ENCODE measurements around the gene SIPA1L3.

Gene SIPA1L3

DNA sequence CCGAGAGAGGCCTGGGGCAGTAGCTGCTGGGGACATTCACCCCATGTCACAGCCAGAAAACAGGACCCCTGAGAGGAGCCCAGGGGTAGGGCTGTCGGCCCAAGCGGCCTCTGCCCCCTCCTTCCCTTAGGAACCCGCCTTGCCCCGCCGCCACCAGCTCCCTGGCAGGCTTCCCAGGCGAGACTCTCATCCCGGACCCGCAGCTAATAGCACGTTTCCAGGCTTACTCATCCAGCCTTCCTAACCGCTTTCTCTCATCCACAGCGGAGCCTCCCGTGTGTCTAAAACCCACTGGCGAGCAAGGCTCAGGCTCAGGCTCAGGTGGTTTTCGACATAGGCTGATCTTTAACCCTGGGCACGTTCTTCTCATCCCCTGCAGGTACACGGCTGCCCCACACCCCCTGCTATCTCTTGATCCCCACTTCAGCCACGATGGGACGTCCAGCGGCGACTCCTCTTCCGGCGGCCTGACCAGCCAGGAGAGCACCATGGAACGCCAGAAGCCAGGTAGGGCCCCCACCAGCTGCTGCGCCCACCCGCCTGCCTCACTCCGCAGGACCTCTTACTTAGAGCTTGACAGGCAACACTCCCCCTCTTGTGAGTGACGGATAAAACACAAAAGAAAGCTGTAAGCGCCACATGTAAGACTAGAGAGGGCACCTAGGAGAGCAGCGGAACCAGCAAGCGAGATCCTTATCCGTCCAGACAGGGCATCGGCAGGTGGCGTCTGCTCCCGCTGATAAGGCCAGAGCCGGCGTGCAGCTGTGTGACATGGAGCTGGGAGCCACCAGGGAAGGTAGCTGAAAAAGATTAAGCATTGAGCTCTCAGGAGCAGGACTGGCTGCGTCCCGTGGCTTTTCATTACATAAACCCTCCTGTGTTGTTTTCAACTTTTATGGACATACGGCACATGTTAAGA is 245.7 kb downstream of the SIPA1L3 start:
- DNase-seq (ENCODE audit: low spot score): no peak

DNA sequence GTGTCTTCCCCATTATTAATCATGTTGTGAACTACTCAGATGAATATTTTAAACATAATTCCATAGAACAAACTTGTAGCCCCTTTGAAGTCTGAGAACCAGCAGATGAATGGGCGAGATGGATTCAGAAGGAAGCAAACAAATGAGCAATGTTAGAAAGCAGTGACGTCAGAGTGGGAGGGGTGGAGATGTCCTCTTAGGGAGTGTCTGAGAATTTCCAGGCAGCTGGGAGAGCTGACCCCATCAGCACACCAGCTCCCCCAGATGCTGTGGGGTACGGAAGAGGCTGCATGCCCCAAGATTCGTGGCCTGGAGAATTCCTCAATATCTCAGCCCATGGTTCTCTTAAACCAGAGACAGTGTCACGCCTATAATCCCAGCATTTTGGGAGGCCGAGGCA is 248.4 kb downstream of the SIPA1L3 start:
- no peak for DNase-seq (ENCODE audit: low spot score)

DNA sequence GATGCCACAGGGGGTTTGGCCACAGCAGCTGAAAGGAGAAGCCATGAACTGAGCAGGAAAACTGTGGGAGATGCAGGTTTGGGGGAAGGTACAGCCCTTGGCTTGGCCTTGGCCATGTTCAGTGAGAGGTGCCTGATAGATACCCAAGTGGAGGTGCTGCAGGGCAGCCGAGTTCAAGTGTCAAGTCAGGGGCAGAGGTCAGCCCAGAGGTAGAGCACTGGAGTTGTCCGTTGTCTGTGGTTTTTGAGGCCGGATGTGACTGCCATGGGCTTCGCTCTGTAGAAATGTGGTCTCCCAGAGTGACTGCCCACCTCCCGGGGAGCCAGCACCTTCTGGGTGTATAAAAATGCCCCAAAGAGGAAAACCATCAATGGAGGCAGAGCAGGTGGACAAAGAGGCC is 251.7 kb downstream of the SIPA1L3 start:
- no peak for DNase-seq (ENCODE audit: low spot score)

DNA sequence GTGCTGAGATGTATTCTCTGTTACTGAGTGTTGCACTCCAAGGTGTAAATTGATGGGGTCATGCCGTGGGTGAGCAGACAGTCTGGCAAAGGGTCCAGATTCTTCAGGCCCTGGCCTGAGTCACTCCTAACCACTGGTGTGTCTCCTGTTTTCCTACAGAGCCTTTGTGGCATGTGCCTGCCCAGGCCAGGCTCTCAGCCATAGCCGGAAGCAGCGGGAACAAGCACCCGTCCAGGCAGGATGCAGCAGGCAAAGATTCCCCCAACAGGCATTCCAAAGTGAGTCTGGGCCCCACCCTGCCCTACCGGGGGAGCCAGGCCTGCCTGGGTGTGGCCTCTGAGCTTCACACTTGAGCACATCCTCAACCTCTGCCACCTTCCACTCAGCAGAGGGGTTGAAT is 255.1 kb downstream of the SIPA1L3 start:
- no peak for DNase-seq (ENCODE audit: low spot score)

DNA sequence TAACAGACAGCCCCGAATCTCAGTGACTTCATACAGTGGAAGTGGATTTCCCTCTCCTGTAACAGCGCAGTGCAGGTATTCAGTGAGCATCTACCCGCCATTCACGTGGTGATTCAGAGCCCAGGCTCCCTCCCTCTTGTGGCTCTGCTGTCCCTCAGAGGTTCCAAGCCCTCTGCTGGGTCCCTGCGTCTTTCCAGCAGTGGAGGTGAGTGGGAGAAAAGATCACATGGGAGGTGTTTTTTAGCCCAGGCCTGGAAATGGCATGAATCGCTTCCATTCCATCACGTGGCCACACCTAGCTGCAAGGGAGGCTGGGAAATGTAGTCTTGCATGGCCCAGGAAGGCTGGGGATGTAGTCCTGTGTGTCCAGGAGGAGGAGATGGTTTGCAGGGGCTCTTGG is 255.6 kb downstream of the SIPA1L3 start:
- no peak for DNase-seq (ENCODE audit: low spot score)

DNA sequence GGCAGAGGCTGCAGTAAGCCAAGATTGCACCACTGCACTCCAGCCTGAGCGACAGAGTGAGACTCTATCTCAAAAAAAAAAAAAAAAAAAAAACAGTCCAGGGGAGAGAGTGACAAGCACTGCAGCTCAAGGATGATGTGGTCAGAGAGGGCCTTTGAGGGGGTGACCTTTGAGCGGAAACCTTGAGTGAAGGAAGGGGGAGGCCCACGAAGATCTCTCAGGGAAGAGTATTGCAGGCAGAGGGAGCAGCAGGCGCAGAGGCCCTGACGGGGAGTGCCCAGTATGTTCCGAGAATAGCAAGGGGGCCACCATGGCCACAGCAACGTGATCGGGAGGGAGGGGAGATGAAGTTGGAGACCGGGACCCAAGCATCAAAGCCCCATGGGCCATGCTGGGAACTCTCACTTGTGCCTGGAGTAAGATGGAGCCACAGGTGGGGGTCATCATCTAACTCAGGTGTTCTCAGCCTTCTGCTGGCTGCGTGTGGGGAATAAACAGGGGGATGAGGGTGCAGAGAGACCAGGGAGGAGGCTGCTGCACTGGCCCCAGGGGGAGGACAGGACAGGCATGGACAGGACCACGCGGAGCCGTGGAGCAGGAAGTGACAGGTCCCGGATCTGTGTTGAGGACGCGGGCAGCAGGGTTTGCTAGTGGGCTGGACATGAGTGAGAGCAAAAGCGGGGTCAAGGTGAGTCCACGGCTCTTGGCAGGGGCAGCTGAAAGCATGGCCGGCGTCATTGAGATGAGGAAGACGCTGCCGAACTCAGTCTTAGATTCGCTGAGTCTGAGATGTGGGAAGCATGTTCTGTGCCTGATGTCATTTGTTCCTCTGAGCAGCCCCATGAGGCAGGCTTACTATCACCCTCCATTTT is 256.6 kb downstream of the SIPA1L3 start:
- DNase-seq (ENCODE audit: low spot score): no peak

DNA sequence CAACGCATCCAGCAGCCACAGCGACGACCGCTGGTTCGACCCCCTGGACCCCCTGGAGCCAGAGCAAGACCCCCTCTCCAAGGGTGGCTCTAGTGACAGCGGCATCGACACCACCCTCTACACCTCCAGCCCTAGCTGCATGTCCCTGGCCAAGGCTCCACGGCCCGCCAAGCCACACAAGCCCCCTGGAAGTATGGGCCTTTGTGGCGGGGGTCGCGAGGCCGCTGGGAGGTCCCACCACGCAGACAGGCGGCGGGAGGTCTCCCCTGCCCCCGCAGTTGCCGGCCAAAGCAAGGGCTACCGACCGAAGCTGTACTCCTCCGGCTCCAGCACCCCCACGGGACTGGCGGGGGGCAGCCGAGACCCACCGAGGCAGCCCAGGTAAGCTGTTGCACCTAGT is 257.5 kb downstream of the SIPA1L3 start:
- no peak for DNase-seq (ENCODE audit: low spot score)

DNA sequence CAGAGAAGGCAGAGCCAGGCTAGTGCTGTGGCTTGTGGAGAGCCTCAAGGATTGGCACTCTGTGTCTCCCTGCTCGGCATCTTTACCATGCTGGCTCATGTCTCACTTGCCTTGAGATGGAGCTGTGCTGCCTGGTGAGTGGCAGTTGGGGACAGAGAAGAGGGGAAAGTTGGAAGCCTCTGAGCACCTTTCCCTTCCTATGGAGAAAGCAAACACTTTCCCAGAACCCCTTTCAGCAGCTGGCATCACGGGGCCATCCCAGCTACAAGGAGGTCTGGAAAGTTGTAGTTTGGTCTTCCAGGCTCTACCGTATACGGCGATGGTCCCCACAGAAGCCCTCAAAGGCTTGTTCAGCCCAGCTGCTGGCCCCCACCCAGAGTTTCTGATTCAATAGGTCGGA is 258.3 kb downstream of the SIPA1L3 start:
- DNase-seq (ENCODE audit: low spot score): no peak

DNA sequence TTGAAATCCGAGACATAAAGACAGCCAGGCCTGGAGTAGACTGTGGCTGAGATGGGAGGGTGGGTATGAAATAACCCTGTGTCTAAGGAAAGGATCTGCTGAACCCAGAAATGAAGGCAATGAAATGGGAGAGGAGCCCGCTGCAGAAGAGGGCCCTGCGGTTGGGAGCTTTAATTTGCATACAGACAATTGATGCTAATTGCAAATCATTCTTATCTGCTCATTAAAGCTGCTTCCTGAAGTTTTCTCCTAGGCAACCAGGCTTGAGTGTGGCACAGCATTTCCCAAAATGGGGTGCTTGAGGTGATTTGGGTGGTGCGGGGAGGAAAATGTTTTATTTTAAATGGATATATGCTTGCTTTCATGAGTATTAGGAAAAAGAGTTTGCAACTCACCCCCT is 261.6 kb downstream of the SIPA1L3 start:
- DNase-seq (ENCODE audit: low spot score): no peak

DNA sequence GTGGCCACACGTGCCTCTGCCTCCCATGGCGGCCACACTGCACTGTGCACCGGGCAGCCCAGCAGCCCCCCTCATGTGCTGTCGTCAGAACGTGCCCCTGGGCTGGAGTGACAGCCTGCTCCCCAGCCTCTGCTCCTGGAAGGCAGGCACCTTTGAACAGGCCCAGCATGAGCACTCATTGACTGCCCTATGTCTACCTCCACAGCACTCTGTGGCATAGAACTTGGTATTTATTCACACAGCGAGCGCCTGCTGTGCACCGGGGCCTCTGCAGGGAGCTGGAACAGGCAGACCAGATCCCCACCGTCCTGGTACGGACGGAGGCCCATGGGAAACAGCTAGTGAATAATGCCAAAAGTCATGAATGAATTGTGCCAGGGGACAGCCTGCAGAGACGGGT is 263.3 kb downstream of the SIPA1L3 start:
- DNase-seq (ENCODE audit: low spot score): no peak

DNA sequence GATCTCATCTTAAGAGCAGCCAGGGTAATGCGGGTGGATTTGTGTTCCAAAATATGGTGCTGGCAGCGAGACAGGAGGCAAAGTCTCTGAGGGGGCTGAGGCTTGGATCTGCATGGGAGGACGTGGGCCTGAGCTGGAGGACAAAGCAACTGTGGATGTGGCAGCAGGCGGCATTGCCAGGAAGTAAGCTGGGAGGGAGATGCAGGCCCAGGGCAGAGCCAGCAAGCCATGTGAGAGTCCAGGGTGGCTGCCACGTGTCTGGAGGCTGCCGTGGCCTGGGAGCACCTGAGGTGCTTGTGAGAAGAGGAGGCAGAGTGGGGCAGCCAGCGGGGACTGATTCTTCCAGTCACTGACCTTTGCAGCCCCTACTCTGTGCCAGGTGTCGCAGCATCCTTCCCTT is 265.0 kb downstream of the SIPA1L3 start:
- DNase-seq (ENCODE audit: low spot score): no peak

DNA sequence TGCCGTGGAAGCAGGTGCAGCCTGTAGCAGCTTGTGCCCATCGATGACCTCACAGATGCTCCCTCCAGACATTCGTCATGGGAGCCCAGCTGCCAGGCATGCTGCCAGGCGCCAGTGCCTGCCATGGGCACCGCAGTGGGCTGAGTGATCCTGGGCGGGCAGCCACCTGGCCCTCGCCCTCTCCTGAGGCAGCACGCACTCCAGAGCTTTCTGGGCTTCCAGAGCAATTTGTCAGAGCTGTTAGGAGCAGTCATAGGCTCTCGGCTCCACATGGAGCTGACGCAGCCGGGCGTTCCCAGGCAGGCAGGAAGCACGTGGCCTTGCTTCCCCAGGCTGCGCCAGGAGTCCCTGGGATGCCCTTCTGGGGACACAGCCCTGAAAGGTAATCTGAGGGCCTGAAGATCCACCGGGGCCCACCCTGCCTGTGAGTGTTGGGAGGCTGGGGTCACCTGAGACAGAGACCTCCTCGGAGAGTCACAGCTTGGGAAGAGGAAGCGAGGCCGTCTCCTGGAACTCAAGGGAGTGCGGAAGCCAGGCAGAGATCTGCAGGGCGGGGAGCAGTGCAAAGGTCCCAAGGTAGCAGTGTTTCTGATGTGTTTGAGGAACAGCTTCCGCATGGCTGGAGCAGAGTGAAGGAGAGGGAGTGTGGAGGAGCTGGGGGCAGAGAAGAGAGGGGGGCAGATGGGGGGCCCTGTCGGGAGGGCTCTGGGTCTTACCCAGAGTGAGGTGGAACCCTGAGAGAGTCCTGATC is 266.5 kb downstream of the SIPA1L3 start:
- DNase-seq (ENCODE audit: low spot score): no peak

DNA sequence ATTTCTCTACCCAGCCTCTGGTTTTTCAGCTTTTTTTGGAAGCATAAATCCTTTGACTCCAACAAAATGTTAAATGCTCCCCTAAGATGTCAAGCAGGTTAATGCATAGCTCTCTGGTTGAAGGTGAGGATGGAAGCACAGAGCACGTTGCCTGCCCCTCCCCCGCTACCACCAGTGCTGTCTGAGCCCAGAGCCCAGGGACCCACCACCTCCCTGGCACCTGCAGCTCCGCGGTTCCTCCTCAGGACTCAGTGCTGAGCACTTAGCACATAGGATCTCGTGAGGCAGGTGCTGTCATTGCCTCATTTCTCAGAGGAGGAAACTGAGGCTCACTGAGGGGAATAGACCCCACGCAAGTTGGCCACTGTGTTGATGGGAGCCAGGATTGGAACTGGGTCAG is 268.4 kb downstream of the SIPA1L3 start:
- DNase-seq (ENCODE audit: low spot score): no peak

DNA sequence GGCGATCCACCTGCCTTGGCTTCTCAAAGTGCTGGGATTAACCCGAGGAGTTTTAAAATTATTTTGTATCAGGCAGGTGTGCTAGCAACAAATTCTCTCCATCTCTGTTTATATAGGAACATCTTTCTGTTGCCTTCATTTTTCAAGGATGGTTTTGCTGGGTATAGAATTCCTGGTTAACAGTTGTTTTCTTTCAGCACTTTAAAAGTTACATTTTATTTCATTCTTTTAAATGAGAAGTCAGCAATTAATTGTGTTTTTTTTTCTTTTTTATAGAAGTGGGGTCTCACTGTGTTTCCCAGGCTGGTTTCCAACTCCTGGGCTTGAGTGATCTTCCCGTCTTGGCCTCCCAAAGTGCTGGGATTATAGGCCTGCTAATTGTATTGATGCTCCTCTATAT is 273.1 kb downstream of the SIPA1L3 start:
- DNase-seq (ENCODE audit: low spot score): no peak

DNA sequence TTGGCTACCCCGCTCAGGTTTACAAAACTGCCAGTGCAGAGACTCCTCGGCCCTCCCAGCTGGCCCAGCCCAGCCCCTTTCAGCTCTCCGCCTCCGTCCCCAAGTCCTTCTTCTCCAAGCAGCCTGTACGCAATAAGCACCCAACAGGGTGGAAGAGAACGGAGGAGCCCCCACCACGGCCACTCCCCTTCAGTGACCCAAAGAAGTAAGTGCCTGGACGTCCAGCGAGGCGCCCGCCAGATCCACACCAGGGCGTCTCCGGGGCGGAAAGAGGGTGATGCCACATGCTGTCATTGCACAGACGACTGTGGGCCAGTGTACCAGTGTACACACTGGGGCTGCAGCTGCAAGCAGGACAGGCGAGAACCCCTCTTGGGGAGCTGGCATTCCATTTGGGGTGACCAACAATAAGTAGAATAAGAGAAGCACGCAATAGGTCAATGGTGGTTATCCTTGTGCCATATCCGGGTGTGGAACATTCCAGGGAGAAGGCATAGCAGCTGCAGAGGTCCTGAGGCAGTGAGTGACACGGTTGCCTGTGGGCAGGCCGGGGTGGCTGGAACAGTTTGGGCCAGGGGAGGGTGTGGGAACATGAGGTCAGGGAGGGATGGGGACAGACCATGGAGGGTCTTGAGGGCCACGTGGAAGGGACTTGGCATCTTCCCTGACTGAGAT is 275.7 kb downstream of the SIPA1L3 start:
- DNase-seq (ENCODE audit: low spot score): no peak

DNA sequence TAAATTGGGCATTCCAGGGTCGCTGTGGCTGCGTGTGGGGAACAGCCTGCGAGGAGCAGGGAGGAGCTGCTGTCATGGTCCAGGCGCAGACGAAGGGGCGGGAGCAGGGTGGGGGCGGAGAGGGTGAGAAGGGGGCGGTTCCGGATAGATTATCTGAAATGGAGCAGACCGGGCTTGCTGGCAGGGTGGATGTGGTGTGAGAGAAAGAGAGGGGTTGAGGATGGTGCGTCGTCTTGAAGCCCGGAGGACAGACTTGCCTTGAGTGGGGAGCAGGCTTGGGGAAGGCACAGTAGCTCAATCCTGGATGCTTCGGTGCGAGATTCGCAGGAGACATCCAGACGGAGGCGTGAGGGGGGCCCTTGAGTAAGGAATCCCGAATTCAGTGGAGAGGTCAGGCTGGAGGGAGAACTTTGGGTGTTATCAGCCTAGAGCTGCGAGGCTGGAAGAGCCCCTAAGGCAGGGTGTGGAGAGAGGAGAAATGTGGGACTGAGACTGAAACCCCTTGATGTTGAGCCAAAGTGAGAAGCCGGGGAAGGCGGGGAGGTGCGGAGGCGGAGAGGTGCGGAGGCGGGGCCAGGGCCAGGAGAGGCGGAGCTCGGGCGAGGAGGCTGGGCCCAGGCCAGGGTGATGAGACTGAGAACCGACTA is 276.4 kb downstream of the SIPA1L3 start:
- no peak for DNase-seq (ENCODE audit: low spot score)

DNA sequence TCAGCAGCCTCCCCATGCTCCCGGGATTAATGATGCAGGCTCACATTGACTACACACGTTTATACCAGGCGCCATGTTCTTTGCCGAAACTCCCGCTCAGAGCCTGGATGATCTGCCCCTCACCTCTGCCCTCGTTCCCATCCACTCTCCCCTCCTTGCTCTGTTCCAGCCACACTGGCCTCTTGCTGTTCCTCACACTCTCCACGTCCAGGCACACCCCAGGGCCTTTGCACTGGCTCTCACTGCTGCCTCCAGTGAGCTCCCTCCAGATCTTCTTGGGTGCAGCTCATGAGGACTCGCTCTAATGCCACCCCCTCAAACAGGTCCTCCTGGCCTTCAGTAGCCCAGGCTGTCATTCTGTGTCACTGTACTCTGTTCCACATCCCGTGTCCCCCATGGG is 277.8 kb downstream of the SIPA1L3 start:
- no peak for DNase-seq (ENCODE audit: low spot score)

DNA sequence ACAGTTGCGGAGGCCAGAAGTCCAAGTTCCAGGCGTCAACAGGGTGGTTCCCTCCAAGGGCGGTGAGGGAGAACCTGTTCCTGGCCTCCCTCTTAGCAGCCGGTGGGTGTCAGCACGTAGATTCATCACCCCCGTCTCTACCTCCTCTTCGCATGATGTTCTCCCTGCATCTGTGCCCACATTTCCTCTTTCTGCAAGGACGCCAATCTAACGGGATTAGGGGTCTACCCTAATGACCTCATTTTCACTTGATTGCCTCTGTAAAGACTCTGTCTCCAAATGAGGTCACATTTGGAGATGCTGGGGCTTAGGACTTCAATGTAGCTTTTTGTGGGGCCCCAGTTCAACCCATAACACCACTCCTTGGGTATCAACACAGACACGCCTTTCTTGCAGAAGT is 278.6 kb downstream of the SIPA1L3 start:
- no peak for DNase-seq (ENCODE audit: low spot score)

DNA sequence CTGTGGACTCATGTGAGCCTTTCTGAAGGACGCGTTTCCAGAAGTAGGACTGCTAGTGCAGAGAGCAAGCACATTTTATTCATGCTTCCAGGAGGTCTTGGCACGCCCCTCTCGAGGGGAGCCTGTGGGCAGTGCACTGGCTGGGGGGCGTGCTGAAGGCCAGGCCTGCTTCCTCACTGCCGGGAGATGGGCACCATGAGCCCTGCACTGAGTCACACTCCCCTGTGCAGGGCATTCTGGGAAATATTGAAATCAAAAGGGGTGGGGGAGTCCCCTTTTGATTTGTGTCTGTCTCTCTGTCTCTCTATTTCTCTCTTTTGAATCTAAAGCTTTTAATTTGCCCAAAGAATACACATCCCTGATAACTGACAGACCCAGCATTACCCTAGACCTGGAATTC is 283.1 kb downstream of the SIPA1L3 start:
- DNase-seq (ENCODE audit: low spot score): no peak

DNA sequence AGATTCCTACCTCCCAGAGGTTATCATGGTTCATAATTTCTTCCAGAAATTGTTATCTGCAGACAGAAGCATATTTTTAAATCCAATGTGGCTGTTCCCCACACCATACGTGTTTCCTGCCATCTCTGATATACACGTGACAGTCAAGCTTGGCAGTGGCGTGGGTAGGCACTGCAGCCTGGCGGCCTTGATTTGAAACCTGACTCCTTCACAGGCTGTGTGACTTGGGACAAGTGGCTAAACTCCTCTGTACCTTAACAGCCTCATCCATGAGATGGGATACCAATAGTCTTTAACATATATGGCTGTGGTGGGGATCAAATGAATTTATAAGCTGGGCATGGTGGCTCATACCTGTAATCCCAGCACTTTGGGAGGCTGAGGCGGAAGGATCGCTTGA is 283.8 kb downstream of the SIPA1L3 start:
- no peak for DNase-seq (ENCODE audit: low spot score)

DNA sequence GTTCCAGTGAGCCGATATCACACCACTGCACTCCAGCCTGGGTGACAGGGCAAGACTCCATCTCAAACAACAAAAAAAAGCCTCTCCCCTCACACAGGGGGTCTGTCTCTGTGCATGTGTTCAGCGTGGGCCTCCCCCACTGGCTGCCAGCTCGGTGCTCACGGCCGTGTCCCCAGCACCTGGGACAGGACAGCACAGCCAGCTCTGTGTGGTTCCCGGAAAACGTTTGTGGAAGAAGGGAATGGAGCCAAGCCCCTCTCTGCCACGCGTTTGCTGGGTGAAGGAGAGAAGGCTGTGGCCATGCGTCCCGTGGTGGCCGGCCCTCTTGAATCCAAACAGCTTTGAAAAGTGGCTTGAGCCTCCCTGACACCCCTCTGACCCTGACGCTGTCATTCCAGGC is 284.7 kb downstream of the SIPA1L3 start:
- no peak for DNase-seq (ENCODE audit: low spot score)
